HK-2 (cell line): ENCODE data around the gene MYO1B.
A peak's percentile ranks its signal among the peaks of the same experiment; 100 is the strongest.

Experiments used
- DNase-seq: peaks from one replicate; pipeline ENCODE4 v3.0.0-alpha.2; 2018; ENCODE audit not compliant: unreplicated experiment

The MYO1B gene

GRCh38 chr2:191226196-191226595 is 19.0 kb upstream of the MYO1B start:
- DNase-seq, result no peak

- DNase-seq, result no peak
Observed at GRCh38 chr2:191228333-191228732, 16.9 kb upstream of the MYO1B start.

DNA sequence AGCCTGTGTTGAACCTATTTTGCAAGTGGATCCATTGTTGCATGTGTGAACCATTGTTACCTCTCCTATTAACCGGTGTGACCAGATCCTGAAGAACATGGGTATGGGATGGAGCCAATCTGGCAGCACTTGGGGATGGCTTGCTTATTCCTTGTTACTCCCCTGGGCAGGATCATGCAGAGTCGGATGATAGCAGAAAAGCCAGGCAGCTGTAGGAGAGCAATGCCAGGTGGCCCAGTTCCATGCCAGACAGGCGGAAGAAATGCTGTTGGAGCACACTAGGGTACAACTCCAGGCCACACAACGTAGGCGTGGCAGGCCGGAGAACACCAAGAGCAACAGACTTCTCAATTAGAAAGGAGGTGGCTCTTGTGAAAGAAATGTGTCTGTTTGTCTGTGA is 16.3 kb upstream of the MYO1B start:
- DNase-seq, result no peak

- DNase-seq, result peak; percentile 75
Observed at GRCh38 chr2:191230174-191230573, 15.0 kb upstream of the MYO1B start.

GRCh38 chr2:191231995-191232394 is 13.2 kb upstream of the MYO1B start:
- DNase-seq, result no peak

DNA sequence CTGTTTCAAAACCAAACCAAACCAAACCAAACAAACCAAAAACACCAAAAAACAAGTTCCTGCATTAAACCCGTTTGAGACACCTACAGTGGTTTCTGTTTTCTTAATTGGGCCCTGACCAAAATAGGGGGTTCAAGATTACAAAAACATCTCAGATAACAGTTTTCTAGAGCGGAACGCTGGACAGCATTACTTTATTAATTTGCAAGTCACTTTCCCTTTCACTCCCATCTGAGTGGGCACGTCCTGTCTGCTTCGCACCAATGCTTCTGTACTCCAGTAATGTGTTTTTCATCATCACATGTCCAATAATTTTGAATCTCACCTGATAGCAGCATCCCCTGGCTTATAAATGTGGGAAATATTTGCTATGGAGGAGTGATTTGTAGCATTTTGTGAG is 11.7 kb upstream of the MYO1B start:
- DNase-seq, result no peak

GRCh38 chr2:191234376-191234775 is 10.8 kb upstream of the MYO1B start:
- no peak for DNase-seq

DNA sequence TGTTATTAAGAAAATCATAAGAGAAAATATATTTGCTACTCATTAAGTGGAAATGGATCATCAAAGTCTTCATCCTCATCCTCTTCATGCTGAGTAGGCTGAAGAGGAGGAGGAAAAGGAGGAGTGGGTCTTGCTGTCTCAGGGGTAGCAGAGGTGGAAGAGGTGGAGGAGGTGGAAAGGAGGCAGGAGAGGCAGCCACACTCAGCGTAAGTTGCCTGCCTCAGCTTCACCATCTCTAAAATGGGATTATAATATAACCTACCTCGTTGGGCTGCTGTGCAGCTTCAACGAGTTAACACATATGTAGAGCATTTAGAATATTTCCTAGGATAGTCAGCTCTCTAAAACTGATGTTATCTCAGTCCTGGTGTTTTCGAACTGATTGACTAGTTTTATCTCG is 4.3 kb upstream of the MYO1B start:
- DNase-seq, result no peak

DNA sequence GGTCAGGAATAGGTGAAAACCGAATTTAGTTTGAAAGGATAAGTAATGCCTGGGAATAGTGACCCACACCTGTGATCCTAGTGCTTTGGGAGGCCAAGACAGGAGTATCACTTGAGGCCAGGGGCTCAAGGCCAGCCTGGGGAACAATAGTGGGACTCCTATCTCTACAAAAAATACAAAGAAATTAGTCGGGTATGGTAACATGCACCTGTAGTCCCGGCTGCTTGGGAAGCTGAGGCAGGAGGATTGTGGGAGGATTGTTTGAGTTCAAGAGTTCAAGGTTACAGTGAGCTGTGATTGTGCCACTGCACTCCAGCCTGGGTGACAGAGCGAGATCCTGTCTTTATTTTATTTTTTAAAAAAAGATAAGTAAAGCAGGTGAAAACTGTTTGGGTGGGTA is 3.8 kb upstream of the MYO1B start:
- DNase-seq, result no peak

DNA sequence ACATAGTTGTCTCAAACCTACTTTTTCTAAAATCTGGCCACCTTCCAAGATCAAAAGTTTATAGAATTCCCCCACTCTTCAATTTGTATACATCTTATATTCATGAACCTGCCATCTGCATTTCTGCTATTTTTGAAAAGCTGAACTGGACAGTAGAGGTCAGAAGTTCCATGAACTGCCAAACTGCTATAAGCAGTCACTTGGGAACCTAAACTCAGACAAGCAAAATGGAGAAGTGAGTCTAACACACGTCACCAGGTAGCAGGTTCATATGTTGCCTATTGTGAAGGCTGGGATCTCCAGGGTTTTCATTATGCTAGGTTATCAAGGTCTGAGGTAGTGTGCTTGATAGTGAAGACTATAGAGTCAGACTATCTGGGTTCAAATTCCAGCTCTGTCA is 2.0 kb upstream of the MYO1B start:
- no peak for DNase-seq

GRCh38 chr2:191244350-191244749 is 854 bp upstream of the MYO1B start:
- DNase-seq, result no peak

GRCh38 chr2:191245869-191246531 is 796 bp downstream of the MYO1B start:
- DNase-seq, result peak; percentile 82

- no peak for DNase-seq
Observed at GRCh38 chr2:191246820-191247380, 1.7 kb downstream of the MYO1B start.

- DNase-seq, result peak; percentile 66
Observed at GRCh38 chr2:191247381-191248057, 2.3 kb downstream of the MYO1B start.

- no peak for DNase-seq
Observed at GRCh38 chr2:191249156-191249813, 4.1 kb downstream of the MYO1B start.

GRCh38 chr2:191250400-191250799 is 5.2 kb downstream of the MYO1B start:
- no peak for DNase-seq

DNA sequence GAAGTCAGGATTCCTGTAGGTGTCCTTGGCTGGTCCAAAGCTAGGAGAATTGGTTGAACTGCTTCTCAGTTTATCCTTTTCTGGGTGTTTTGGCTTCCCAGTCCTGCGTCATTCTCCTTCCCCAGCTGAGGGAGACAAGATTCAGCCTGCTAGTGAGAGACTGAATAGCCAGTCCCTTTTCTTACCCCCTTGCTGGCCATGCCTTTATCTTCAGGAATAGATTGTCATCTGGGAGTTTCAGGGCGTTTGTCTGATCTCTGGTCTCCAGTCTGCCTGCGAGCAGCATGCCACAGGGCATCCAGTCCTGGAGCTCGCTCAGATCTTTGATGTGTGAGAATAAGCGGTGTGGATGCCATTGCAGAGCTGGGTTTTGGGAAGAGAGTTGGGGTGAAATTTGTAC is 5.8 kb downstream of the MYO1B start:
- DNase-seq, result no peak

- no peak for DNase-seq
Observed at GRCh38 chr2:191252699-191253098, 7.5 kb downstream of the MYO1B start.

- DNase-seq, result no peak
Observed at GRCh38 chr2:191253476-191253875, 8.3 kb downstream of the MYO1B start.

GRCh38 chr2:191255271-191255670 is 10.1 kb downstream of the MYO1B start:
- no peak for DNase-seq

GRCh38 chr2:191255756-191256312 is 10.6 kb downstream of the MYO1B start:
- no peak for DNase-seq

GRCh38 chr2:191257934-191258333 is 12.7 kb downstream of the MYO1B start:
- no peak for DNase-seq

DNA sequence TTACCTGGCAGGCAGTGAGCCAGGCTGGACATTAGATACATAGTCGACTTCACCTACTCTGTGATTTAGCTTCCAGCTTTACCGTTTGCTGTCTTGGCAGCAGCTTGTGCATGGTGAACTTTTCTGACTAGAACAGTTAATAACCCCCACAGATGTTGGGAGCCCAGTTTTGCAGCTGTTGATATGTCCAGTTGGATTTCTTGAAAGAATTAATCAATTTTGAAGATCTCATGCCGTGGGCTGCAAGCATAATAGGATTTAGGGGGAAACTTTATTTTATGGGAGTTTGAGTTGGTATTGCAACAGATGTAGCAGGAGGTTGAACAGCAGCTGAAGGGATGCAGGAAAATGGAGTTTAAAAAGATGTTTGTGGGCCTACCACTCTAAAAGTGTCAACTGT is 13.8 kb downstream of the MYO1B start:
- no peak for DNase-seq
